HEK293 (cell line): Measurements from ENCODE around the gene PRKCZ.

Source experiments
- CTCF ChIA-PET: fragments of 350-600 bp; formaldehyde crosslinking; extraction: SDS; loops from one replicate; lab custom pipeline; 2021; ENCODE audit warnings: antibody characterized with exemption; lab: Yijun Ruan, JAX
- POLR2A ChIA-PET: fragments of 300-600 bp; formaldehyde crosslinking; extraction: SDS; loops from one replicate; lab custom pipeline; 2020; ENCODE audit warnings: antibody characterized with exemption, inconsistent platforms; lab: Yijun Ruan, JAX
- H3K27ac ChIP-seq: fragments of 200-500 bp; sonication (Bioruptor generic); 2 replicates; pipeline ENCODE4 v1.5.1; 2014; ENCODE audit warnings: low read depth, low read length, control low read depth, inconsistent platforms; ENCODE audit errors: extremely low read depth
- H3K36me3 ChIP-seq, 2 experiments: fragments of 200-500 bp in 1 of 2; sonication (Bioruptor generic) in 1 of 2; 1 replicate in 1 of 2; 2 replicates in 1 of 2; pipeline ENCODE4 v1.5.1; 2014 to 2017; ENCODE audit warnings: inconsistent platforms in 2 of 2, low read length in 2 of 2; ENCODE audit not compliant: control insufficient read depth in 2 of 2, insufficient read depth in 1 of 2
- H3K4me1 ChIP-seq: fragments of 200-500 bp; sonication (Bioruptor generic); 2 replicates; pipeline ENCODE4 v1.5.1; 2014; ENCODE audit warnings: mild to moderate bottlenecking, low read length, inconsistent platforms; ENCODE audit not compliant: control insufficient read depth, insufficient read depth
- H3K4me3 ChIP-seq: 2 replicates; pipeline ENCODE4 v1.5.1; 2011; ENCODE audit warnings: low read depth, mild to moderate bottlenecking, control low read depth, low read length, moderate library complexity
- H3K9me3 ChIP-seq: fragments of 200-500 bp; sonication (Bioruptor generic); 2 replicates; pipeline ENCODE4 v1.5.1; 2014; ENCODE audit warnings: low read depth, low read length, inconsistent platforms; ENCODE audit not compliant: control insufficient read depth, insufficient read depth
- BCL11A ChIP-seq: fragments of 450-650 bp; formaldehyde crosslinking; IDR thresholded peaks from 2 replicates; pipeline ENCODE4 v1.5.1; 2016; ENCODE audit warnings: low read depth, missing biosample characterization, missing genetic modification characterization
- PATZ1 ChIP-seq: fragments of 450-650 bp; formaldehyde crosslinking; IDR thresholded peaks from 2 replicates; pipeline ENCODE4 v1.5.1; 2016; ENCODE audit warnings: missing biosample characterization, missing genetic modification characterization
- SP2 ChIP-seq: fragments of 450-650 bp; formaldehyde crosslinking; IDR thresholded peaks from 2 replicates; pipeline ENCODE4 v1.5.1; 2016; ENCODE audit warnings: missing biosample characterization, missing genetic modification characterization
- ZBTB10 ChIP-seq: fragments of 450-650 bp; formaldehyde crosslinking; IDR thresholded peaks from 2 replicates; pipeline ENCODE4 v1.5.1; 2016; ENCODE audit warnings: missing biosample characterization, missing genetic modification characterization
- ZFP69B ChIP-seq: fragments of 450-650 bp; formaldehyde crosslinking; IDR thresholded peaks from 2 replicates; pipeline ENCODE4 v1.5.1; 2016; ENCODE audit warnings: missing biosample characterization, missing genetic modification characterization
- ZNF133 ChIP-seq: fragments of 450-650 bp; formaldehyde crosslinking; IDR thresholded peaks from 2 replicates; pipeline ENCODE4 v1.5.1; 2016; ENCODE audit warnings: missing biosample characterization, missing genetic modification characterization
- ZNF24 ChIP-seq: fragments of 450-650 bp; formaldehyde crosslinking; IDR thresholded peaks from 2 replicates; pipeline ENCODE4 v1.5.1; 2016; ENCODE audit warnings: missing biosample characterization, missing genetic modification characterization
- ZNF335 ChIP-seq: fragments of 450-650 bp; formaldehyde crosslinking; conservative IDR thresholded peaks from 2 replicates; pipeline ENCODE4 v1.5.1; 2016; ENCODE audit warnings: missing biosample characterization, missing genetic modification characterization
- ZNF449 ChIP-seq: fragments of 450-650 bp; formaldehyde crosslinking; IDR thresholded peaks from 2 replicates; pipeline ENCODE4 v1.5.1; 2017; ENCODE audit warnings: missing biosample characterization, mild to moderate bottlenecking, missing genetic modification characterization, moderate library complexity
- ZNF518A ChIP-seq: fragments of 450-650 bp; formaldehyde crosslinking; conservative IDR thresholded peaks from 2 replicates; pipeline ENCODE4 v1.5.1; 2016; ENCODE audit warnings: low read depth, missing biosample characterization, missing genetic modification characterization
- ZNF610 ChIP-seq: fragments of 450-650 bp; formaldehyde crosslinking; IDR thresholded peaks from 2 replicates; pipeline ENCODE4 v1.5.1; 2016; ENCODE audit warnings: missing biosample characterization, missing genetic modification characterization, borderline replicate concordance
- ZNF621 ChIP-seq: fragments of 450-650 bp; formaldehyde crosslinking; IDR thresholded peaks from 2 replicates; pipeline ENCODE4 v1.5.1; 2017; ENCODE audit warnings: missing biosample characterization, missing genetic modification characterization
- ZNF792 ChIP-seq: fragments of 450-650 bp; formaldehyde crosslinking; IDR thresholded peaks from 2 replicates; pipeline ENCODE4 v1.5.1; 2016; ENCODE audit warnings: missing biosample characterization, missing genetic modification characterization
- ZSCAN16 ChIP-seq: fragments of 450-650 bp; formaldehyde crosslinking; IDR thresholded peaks from 2 replicates; pipeline ENCODE4 v1.5.1; 2016; ENCODE audit warnings: missing biosample characterization, missing genetic modification characterization

Gene PRKCZ

GRCh38 chr1:2232916-2233438 lies 182.8 kb downstream of the PRKCZ start:
- Histone ChIP-seq H3K4me1 (peaks cover 22% of the 10 kb centered on the region), H3K27ac (no peak overlapping the region; the same call in 1 of the 2 replicates), H3K9me3 (no peaks in the 10 kb centered on the region), H3K4me3 (peak overlapping the region; percentile 13; the same call in 1 of the 2 replicates), H3K36me3 (peaks cover 0 to 38% of the 10 kb centered on the region in 2 experiments; a peak in 1 of 3 replicates)
- TF ChIP-seq PATZ1 (0 out of 2 replicates have a peak, but pooled peaks have one; percentile 18), ZNF24 (tag by site-specific recombination) (no peak), SP2 (peak; percentile 8; the same call in 1 of the 2 replicates)
- ChIA-PET CTCF (interaction anchor here (0.5 to 0.8 kb wide), 3 partner anchors 37 to 954 kb away, joined by 3 to 5 read pairs (median 3); partner anchors contain the start of gene FAAP20), POLR2A (interaction anchor here (0.9 kb wide), 1 partner anchor 163 kb away, joined by 3 read pairs; no protein-coding TSS in a partner anchor)

GRCh38 chr1:2233468-2233867 lies 183.3 kb downstream of the PRKCZ start:
- Histone ChIP-seq H3K36me3 (peaks cover 0 to 42% of the 10 kb centered on the region in 2 experiments; a peak in 1 of 3 replicates), H3K9me3 (no peaks in the 10 kb centered on the region), H3K27ac (peak overlapping the region; percentile 32; the same call in 1 of the 2 replicates), H3K4me1 (peaks cover 22% of the 10 kb centered on the region), H3K4me3 (no peak overlapping the region)
- POLR2A ChIA-PET, result interaction anchor here (0.9 to 1.2 kb wide), 2 partner anchors 39 to 163 kb away, joined by 3 read pairs; partner anchors contain the start of gene FAAP20
- TF ChIP-seq ZNF449 (tag by site-specific recombination), result peak; percentile 96
- TF ChIP-seq ZNF621 (tag by site-specific recombination), result no peak
- TF ChIP-seq ZNF518A (tag by site-specific recombination), result no peak
- TF ChIP-seq ZNF335 (tag by site-specific recombination), result peak; percentile 29; the same call in 1 of the 2 replicates
- no peak for TF ChIP-seq ZNF133 (tag by site-specific recombination)
- 0 out of 2 replicates have a peak, but pooled peaks have one; percentile 16 for TF ChIP-seq ZSCAN16
- TF ChIP-seq ZNF792 (tag by site-specific recombination), result no peak
- TF ChIP-seq BCL11A, result 0 out of 2 replicates have a peak, but pooled peaks have one; percentile 10
- no peak for TF ChIP-seq ZBTB10
- TF ChIP-seq ZFP69B, result no peak
- TF ChIP-seq ZNF610, result no peak
- CTCF ChIA-PET, result interaction anchor here (0.8 kb wide), 2 partner anchors 38 to 39 kb away, joined by 3 to 5 read pairs; partner anchors contain the start of gene FAAP20
